ENCODE measurements around the gene RFX4.

GRCh38 chr12:106573239-106573638 is 9.6 kb upstream of the RFX4 start:
- TF ChIP-seq EP300 (IDR thresholded peaks at IDR 0.05; ENCODE audit: low read depth in 2 of 2, low read length in 2 of 2) (no peak), EP300 (CRISPR knock-in tag; IDR thresholded peaks at IDR 0.05; ENCODE audit: borderline replicate concordance) (no peak), RAD21 (CRISPR knock-in tag; IDR thresholded peaks at IDR 0.05) (no peak), HMGXB4 (CRISPR knock-in tag; IDR thresholded peaks at IDR 0.05; ENCODE audit: borderline replicate concordance in 1 of 2, low read depth in 1 of 2) (no peak), IKZF4 (CRISPR knock-in tag; IDR thresholded peaks at IDR 0.05; ENCODE audit: borderline replicate concordance, low read depth, not compliant biosample characterization) (no peak), YY1 (IDR thresholded peaks at IDR 0.05; ENCODE audit: insufficient read depth, insufficient replicate concordance, low read depth, low read length) (no peak), IKZF5 (CRISPR knock-in tag; IDR thresholded peaks at IDR 0.05) (no peak), RBM22 (optimal IDR thresholded peaks at IDR 0.05; ENCODE audit: low read length) (no peak), MED13 (CRISPR knock-in tag; IDR thresholded peaks at IDR 0.05) (no peak), EZH2 (conservative IDR thresholded peaks at IDR 0.05; ENCODE audit: low read depth, low read length) (no peak), RCOR2 (CRISPR knock-in tag; IDR thresholded peaks at IDR 0.05) (no peak), ZNF354B (CRISPR knock-in tag; IDR thresholded peaks at IDR 0.05) (no peak)
- TF ChIP-seq, protein P1, sequence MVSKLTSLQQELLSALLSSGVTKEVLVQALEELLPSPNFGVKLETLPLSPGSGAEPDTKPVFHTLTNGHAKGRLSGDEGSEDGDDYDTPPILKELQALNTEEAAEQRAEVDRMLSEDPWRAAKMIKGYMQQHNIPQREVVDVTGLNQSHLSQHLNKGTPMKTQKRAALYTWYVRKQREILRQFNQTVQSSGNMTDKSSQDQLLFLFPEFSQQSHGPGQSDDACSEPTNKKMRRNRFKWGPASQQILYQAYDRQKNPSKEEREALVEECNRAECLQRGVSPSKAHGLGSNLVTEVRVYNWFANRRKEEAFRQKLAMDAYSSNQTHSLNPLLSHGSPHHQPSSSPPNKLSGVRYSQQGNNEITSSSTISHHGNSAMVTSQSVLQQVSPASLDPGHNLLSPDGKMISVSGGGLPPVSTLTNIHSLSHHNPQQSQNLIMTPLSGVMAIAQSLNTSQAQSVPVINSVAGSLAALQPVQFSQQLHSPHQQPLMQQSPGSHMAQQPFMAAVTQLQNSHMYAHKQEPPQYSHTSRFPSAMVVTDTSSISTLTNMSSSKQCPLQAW (CRISPR knock-in tag; IDR thresholded peaks at IDR 0.05): no peak
